ENCODE results near the gene MSRB1. TPM values are rescaled to one million over a fixed set of nuclear protein-coding genes. Genes with fewer than 3 reads are reported as not detected.

MSRB1 gene
- total and polyA plus RNA-seq, 7 donors = 44.2 to 83.4 (median 59.5) TPM

- no peaks in the 10 kb centered on the region for H3K27me3 ChIP-seq (ENCODE audit: insufficient read depth in 3 of 3, low read length in 2 of 3)
- 50 to 60% (median 58%) methylated on average over 58 to 70 of the region's 70 CpGs for WGBS, 3 donors
These were observed 36.5 kb upstream of the MSRB1 start for GRCh38 chr16:1979271-1980029.

GRCh38 chr16:1978476-1979120 is 35.6 kb upstream of the MSRB1 start:
- Histone ChIP-seq H3K9me3 (no peaks in the 10 kb centered on the region), H3K27ac (no peak overlapping the region), H3K36me3 (ENCODE audit: insufficient read depth in 1 of 2, low read depth in 1 of 2) (peaks cover 8 to 50% of the 10 kb centered on the region in 2 donors), H3K27me3 (ENCODE audit: insufficient read depth in 3 of 3, low read length in 2 of 3) (no peaks in the 10 kb centered on the region), H3K4me3 (no peak overlapping the region), H3K4me1 (peaks cover 21% of the 10 kb centered on the region)
- DNase-seq = no peak
- WGBS, 3 donors = 82 to 84% (median 82%) methylated on average over 32 to 37 of the region's 37 CpGs
- intact Hi-C loops (cut with DNase I) = no loop called here
- no peak for ATAC-seq
- no peak for TF ChIP-seq CTCF (IDR thresholded peaks at IDR 0.05)

More at GRCh38 chr16:1979271-1980029, 36.5 kb upstream of the MSRB1 start:
- DNase-seq (no peak), ATAC-seq (no peak)
- peaks cover 21% of the 10 kb centered on the region for H3K4me1 ChIP-seq
- intact Hi-C loops (cut with DNase I) = no loop called here
- H3K9me3 ChIP-seq = no peaks in the 10 kb centered on the region
- TF ChIP-seq CTCF (IDR thresholded peaks at IDR 0.05) = no peak
- H3K36me3 ChIP-seq (ENCODE audit: insufficient read depth in 1 of 2, low read depth in 1 of 2) = peaks cover 8 to 48% of the 10 kb centered on the region in 2 donors
- H3K4me3 ChIP-seq = no peak overlapping the region
- H3K27ac ChIP-seq = no peak overlapping the region

- Histone ChIP-seq H3K36me3 (ENCODE audit: insufficient read depth in 1 of 2, low read depth in 1 of 2) (peaks cover 8 to 53% of the 10 kb centered on the region in 2 donors), H3K27me3 (ENCODE audit: insufficient read depth in 3 of 3, low read length in 2 of 3) (no peaks in the 10 kb centered on the region), H3K9me3 (no peaks in the 10 kb centered on the region), H3K4me1 (peaks cover 21% of the 10 kb centered on the region), H3K4me3 (no peak overlapping the region), H3K27ac (no peak overlapping the region)
- DNase-seq (no peak), ATAC-seq (no peak)
- WGBS, 3 donors = 92 to 95% (median 95%) methylated on average over 17 to 18 of the region's 18 CpGs
- TF ChIP-seq CTCF (IDR thresholded peaks at IDR 0.05) = no peak
- intact Hi-C loops (cut with DNase I) = no loop called here
These were observed 34.9 kb upstream of the MSRB1 start for GRCh38 chr16:1977875-1978268.

- peaks cover 8 to 53% of the 10 kb centered on the region in 2 donors for H3K36me3 ChIP-seq (ENCODE audit: insufficient read depth in 1 of 2, low read depth in 1 of 2)
- no peak for TF ChIP-seq CTCF (IDR thresholded peaks at IDR 0.05)
- no peaks in the 10 kb centered on the region for H3K9me3 ChIP-seq
- intact Hi-C loops (cut with DNase I) = no loop called here
- WGBS, 3 donors = 87 to 91% (median 91%) methylated on average over 32 to 33 of the region's 33 CpGs
- H3K27ac ChIP-seq = no peak overlapping the region
- ATAC-seq = no peak
- H3K27me3 ChIP-seq (ENCODE audit: insufficient read depth in 3 of 3, low read length in 2 of 3) = no peaks in the 10 kb centered on the region
- peaks cover 25% of the 10 kb centered on the region for H3K4me1 ChIP-seq
- DNase-seq = no peak
- H3K4me3 ChIP-seq = no peak overlapping the region
These were observed 34.2 kb upstream of the MSRB1 start for GRCh38 chr16:1976951-1977874.

Measured in psoas muscle (tissue), 8 donors.